GM18868 (cell line): ENCODE data around the gene SLC7A9.

Experiments used
- ATAC-seq: cut with Tn5 transposase; IDR thresholded peaks from one replicate; pipeline ENCODE4 v1.9.1; 2021; ENCODE audit warnings: mild to moderate bottlenecking, moderate library complexity; ENCODE audit not compliant: unreplicated experiment

Gene SLC7A9

DNA sequence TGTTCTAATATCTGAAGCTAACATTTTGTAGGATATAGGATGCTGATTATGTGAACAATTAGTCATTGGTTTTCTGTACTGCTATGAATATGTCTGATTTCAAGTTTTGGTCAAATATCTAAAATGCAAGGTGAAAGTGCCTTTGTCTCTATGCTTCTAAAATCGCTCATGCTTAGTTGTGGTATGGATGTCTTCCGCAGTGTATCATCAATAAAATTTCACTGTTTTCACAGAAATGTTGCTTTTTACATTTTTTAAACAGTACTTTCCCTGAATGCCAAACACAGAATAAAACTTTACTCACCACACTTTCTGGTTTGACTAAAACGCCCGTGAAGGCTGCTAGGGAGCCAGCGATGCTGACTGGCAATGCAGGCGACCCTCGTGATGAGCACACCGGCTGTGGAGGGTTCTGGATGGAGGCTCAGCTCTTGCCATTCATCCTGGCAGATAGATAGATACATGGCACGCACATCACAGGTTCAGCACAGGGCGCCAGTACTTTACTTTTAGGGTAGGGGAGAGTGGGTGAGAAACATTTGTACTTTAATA is 40.1 kb downstream of the SLC7A9 start:
- ATAC-seq, result no peak

DNA sequence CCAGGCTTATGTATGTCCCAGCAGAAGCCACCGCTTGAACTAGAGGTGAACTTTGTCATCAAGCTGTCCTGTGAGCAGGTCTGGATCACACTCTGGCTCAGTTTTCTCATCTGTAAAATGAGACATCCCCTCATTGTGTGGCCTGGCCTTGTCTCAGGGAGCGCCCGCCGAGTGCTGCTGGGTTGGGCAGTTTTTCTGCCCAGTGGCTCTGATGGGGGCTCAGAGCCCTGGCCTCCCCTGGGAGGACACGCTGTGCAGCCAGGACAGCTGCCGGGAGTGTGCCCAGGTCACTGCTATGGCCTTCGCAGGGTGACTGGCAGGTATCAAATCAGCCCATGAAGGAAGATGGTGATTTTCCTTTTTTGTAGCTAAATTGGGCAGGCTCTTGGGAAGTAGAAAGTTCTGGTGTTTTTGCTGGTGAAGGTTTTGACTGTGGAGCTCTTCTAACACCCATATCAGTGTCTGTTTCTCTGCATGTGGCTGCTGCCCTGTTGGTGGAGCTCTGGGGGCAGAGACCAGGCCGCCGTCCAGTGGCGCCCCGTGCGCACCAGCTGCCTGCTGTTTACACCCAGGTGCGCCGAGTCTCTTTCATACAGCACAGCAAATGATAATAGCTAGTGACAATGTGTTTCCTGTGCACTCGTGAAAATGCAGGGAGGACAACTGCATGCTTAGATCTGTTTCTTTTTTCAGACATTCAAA is 40.8 kb downstream of the SLC7A9 start:
- no peak for ATAC-seq

DNA sequence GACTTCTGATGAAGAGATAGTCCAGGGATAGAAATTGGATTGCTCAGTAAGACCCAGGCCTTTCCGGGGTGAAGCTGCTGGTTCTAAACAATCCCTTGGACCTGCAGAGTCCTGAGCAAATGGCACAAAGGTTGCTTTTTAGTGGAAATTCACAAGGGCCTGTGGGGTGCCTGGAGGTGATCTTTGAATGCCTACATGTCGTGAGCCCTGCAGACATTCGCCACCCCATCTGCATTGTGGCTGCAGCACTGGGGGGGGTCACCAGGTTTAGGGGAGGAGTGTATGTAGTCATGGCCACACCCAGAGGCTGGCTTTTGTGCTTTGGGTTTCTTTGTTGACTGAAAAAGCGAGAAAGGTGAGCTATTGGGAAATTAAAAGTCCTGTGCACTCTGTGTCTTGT is 41.4 kb downstream of the SLC7A9 start:
- ATAC-seq, result no peak

DNA sequence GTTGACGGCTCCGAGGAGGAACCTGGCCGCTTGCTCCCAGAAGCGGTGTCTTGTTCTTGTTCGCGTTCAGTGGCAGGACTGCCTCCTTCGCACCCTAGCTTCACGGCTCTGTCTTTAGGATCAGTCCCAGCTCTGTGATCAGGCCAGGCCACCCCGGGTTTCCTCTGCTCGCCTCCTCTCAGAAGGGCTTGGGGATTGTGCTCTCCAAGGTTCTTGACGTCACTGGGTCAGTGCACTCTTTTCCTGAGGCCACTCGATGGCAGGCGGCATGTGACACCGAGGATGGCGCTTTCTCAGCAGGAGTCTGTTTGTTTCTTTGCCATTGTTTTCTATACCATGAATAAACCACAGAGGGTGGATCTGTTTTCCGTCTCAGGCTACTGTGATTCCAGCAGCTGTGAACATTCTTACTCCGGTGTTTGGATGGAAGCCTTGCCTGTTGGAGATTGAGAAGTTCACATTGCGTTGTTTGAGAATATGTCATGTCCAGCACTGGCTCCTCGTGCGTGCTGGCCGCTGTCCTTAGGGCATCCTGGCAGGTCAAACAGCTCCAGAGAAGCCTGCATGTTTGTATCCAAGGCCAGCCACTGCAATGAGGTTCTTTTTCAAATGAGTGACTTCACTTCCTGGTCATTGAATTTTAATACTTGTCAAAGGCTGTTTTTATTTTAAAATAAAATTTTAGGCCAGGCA is 44.5 kb downstream of the SLC7A9 start:
- no peak for ATAC-seq

DNA sequence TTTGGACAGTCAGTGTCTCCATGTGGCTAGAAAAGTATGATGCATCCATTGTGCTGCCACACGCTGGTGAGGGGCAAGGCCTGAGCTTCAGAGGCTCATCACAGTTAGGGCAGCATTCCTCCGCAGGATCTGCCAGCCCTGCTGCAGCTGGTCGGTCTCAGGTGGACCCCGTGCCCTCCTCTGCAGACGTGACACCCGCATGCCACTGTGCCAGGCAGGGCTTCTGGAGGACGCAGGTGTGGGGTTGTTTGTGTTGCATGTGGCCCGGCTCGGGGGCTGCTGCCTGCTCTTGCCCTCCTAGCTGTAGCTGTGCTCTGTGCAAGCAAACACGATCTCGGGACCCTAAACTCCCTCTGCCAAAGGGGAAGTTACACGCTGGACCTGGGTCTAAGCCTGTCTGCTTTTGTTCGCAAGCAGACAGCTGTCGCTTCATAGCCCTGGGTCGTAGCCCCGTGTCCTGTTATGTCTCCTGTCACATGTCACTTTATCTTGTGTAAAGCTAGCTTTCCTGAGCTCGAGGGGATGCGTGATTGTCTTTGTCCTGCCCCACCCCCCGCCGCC is 45.3 kb downstream of the SLC7A9 start:
- ATAC-seq, result no peak

DNA sequence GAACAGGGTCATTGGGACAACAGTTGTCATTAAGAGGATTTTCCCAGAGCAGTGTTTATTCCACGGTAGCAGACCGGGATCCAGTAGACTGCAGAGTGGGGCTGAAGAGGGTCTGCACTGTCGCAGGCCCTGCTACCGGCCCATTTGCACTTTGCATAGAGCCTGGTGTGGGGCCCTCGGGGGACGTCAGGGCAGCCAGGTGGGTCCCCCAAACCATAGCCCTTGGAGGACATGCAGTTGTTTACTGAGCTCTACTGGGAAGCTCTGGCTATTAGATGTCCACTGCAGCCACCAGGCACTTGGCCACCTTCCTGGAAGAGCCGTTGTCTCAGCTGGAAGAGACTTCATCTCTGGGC is 45.8 kb downstream of the SLC7A9 start:
- ATAC-seq, result no peak

DNA sequence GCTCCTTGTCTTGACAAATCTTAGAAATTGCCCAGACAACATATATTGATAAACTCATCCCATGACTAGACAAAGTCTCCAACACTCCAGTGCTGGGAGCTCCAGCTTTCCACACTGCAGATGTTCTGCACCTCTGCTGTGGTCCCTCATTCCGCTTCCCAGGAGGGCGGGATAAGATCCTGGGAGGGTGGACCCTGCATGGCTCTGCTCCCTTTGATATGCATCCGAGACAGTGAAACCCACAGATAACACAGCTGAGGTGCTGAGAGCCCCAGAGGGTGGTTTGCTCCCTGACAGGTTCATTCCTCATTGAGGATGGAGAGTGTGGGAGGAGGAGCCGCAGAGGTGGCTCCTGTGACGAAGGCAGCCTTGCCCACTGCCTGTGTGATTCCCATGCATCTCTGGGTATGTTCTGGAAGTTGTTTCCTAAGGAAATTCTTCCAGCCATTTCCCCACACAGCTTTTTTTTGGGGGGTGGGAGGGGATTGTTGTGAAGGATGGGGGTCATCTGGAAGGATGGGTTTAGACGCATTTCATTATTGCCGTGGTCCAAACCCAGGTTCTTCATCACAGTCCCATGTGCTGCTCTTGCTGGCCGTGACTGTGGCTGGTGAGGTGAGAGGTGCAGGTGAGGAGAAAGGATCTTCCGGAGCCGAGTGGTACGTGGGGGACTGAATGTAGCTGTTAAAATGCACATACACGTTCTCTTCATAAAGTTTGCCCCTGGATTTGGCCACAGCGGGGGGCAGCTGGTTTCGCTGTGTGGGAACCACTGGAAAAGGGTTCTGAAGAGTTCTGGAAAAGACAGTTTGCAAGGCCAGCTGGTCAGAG is 46.4 kb downstream of the SLC7A9 start:
- no peak for ATAC-seq

DNA sequence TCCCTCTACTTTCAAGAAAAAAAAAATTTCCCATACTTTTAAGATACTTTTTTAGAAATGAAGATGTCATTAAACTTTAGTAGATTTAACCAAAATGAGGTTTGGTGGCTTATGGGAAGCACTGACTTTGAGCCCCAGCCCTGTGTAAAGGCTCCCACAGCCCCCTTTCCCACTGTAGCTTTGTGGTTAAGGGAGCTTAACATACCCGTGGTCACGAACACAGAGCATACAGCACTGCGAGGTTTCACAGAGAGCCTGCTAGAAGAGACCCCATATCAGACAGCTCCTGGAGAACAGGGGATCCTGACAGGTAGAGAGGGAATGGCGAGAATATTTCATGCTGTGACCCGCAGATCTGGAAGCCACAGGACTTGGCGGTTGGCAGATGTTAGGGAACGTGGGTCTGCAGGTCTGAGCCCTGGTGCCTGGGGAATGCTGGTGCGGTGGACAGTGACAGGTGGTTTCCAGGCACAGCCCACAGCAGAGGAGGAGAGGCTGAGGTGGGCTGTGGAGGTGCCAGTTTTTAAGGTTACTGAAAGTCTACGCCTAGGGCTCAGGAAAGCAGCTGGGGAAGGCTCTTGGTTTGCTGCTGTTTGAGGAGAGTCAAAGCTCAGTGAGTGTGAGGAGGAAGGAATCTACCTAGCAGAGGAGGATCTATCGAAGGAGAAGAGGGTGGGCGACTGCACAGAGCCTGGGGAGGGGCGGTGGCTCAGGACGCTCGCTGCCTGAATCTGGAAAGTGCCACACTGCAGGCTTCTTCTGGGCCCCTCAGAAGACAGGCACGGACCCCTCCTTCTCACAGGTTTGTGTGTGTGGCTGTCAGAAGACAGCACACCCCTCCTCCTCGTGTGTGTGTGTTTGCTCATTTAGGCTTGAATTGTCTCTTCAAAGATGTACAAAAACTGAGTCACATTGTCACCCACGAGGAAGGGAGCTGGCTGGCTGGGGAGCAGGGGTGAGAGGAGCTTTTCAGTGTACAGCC is 49.9 kb downstream of the SLC7A9 start:
- peak; percentile 79 for ATAC-seq

DNA sequence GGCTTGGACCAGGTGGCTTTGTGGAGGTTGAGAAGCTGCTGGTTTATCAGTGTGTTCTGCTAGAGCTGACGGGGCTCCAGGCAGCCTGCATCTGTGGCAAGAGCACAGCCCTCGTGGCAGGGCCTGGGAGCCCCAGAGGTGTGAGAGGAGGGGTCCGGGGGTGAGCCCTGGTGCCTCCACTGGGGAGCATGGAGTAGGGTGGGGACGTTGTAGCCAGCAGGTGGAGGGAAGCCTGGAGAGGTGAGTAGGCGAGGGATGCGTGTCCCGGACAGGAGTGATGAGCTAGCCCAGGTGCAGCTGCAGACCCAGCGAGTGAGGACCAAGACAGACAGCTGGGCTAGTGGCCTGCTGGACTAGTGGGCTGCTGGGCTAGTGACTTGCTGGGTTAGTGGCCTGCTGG is 51.0 kb downstream of the SLC7A9 start:
- no peak for ATAC-seq

DNA sequence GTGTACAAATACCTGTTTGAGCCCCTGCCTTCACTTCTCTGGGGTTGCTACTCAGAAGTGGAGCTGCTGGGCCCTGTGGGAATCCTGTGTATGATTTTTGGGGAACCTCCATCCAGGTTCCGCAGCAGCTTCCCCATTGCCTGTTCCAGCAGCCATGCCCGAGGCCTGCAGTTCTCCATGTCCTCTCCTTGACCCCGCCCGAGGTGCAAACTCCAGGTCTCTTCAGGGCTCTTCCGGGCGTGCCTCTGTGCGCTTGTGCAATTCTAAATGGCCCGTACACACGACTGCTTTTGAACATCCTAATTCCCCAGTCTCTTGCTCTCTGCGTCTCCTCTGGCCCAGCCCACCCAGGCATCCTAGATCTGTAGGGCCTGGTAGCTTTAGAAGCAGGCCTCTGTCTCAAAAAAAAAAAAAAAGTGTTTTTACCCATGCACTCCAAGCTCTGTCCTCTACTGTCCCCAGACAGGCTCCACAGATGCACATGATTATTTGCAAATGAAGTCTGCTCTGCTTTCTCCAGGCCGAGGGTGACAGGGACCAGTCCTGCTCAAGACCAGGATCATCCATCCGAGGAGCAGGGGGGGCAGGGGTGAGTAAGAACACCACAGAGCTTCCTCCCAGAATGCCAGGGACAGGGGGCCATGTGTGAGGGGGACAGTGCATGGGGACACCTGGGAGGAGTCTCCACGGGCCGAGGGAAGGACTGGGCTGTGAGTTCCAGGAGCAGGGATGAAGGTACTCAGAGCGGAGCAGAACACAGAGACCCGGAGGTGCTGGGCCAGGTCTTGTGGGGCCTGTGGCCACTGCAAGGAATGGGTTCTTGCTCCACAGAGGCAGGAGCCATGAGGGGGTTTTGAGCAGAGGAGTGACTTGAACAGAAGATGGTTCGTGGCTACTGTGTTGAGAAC is 51.7 kb downstream of the SLC7A9 start:
- ATAC-seq, result no peak

DNA sequence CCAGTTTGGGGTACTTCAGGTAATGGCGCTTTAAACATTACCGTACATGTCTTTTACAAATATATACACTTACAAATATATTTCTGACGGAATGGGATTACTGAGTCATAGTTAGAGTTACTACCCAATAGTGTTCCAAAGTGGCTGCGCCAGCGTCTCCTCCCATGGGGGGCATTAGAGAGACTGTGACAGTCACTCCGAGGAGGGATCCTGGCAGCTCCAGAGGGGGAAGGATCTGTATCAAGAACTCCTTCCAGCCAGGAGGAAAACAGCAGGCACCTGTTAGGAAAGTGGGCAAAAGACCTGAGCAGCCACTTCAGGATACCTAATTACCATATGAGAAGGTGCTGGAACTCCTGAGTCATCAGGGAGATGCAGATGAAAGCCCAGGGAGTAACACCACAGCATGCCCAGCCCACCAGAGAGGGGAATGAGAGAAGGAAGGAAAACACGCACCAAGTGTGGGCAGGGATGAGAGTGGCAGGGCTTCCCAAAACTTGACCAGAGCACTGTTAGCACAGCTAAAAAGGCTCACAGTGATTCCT is 52.9 kb downstream of the SLC7A9 start:
- no peak for ATAC-seq

DNA sequence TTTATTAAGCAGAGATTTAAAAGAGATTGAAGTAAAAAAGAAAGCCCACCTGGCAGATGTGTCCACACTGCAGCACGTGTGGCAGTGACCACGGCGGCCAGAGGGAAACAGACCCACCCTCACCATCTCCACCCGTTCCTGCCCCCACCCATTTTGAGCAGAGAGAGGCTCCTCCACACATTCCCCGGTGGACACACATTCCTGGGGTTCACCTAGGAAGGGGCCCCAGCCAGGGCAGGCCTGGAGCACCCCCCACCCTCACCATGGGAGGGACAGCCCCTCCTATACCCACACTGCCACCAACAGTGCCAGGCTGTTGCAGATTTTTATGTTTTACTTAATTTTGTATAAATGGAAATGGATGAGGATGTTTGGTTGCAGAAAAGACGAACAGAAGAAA is 54.9 kb downstream of the SLC7A9 start:
- ATAC-seq, result no peak

DNA sequence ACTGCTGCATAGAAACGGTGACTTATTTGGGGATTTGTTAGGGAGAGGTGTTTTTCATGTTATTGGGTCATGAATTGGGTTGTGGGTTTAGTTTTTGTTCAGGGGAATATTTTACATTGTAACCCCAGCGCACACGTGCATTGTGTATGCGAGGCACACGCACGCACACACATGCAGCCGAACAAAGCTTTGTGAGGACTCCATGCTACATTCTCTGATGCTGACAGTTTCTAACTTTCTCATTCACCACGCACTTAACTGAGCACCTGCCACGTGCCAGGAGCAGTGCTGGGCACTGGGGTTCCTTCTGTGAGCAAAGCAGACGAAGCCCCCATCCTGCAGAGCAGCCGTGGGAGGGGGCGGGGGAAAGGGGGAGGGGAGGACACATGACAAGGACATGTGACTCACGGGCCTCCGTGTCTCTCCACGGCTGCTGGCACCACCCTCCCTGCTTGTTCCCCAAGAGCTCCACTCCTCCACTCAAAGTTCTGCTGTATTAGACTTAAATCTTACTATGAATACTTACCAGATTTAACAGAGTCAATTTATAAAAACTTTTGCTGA is 55.6 kb downstream of the SLC7A9 start:
- no peak for ATAC-seq

DNA sequence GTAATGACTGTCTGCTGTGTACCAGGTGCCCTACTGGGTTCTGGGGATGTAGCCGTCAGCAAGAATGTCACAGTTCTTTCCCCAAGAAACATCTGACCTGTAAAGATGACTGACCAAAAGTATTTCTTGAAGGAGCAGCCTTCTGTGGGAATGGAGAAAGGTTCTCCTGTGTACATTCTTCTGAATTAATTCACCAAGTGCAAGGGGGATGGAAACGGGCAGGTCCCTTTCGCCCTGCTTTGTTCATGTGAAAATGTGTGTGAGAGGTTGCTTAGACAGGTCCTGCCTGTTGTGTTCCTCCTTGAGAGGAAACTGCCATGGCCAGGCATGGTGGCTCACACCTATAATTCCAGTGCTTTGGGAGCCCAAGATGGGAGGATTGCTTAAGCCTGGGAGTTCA is 57.0 kb downstream of the SLC7A9 start:
- no peak for ATAC-seq

DNA sequence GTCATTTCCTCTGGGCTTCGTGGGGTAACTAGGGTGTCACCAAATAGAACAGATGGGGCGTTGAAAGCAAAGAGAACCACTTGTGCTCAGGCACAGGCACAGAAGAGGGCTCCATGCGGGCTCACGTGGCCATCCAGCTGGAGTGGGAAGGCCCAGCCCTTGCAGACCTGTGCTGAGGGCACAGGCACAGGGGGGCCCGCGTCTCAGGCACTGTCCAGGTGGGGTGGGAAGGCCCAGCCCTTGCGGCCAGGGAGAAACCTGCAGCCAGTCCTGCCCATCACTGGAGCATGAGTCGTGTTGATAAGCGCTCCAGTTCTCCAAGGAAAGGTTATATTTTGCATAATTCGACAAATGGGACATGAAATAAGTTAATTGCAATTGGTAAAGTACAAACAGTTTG is 57.5 kb downstream of the SLC7A9 start:
- no peak for ATAC-seq

DNA sequence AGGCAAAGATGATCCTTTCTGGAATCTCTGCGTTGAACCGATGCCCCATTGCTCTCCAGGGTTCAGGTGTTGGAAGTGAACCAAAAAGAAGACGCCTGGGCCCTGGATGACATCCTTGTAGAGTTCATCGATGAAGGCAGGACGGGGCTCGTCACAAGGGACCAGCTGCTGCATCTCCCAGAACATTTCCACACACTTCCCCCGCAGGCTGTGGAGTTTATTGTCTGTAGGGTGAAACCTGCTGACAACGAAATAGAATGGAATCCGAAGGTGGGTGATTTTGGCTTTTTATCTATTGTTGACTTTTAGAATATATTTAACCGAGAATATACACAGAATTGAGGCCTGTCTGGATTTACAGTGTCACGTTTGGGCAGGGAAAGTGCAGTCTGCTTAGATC is 58.4 kb downstream of the SLC7A9 start:
- ATAC-seq, result no peak

DNA sequence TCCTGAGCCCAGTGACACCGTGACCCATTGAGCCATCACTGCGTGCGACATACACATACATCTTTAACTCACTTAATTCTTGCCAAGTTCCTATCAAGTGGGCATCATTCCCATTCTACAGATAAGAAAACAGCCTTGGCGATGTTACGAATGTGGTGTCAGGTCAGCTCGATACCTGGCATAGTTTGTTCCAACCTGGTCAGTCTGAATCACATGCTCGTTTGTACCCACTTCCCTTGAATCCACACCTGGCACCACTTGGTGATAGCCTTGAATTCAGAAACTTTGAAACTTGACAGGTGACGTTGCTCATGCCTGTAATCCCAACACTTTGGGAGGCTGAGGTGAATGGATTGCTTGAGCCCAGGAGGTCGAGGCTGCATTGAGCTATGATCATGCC is 59.1 kb downstream of the SLC7A9 start:
- no peak for ATAC-seq

DNA sequence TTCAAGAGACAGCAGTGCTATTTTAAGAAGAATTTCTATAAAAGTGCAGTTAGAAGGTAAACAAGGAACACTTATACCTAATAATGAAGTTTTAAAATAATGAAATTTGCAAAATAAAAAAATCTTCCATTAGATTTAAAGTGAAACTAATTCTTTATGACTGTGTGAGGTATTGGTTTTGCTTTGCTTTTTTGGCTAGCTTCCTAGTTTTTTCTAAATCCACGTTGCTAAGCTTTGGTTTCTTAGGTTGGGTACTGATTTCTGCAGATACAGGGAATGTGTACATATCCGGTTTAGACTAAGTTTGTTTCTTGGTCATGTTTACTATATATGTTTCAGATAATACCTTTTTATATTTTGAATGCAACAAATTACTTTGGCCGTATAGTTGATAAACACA is 59.8 kb downstream of the SLC7A9 start:
- no peak for ATAC-seq

DNA sequence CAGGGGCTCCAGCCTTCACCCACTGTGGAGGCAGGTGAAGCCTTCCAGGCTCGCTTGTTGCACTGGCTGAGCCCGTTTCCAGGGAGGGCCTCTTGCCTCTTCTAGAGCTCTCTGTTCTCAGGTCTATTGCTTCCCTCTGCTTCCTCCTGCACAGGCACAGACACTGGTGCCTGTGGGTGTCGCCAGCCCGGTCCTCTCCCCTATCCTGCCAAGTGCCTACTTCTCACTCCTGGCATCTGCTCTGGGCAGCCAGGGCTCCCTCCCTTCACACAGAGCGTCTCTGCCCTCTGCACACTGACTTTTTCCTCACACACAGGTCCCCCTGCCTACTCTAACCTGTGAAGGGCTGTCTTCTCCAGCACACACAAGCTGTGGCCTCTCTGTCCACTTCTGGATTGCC is 60.3 kb downstream of the SLC7A9 start:
- ATAC-seq, result no peak
